H1 (cell line): ENCODE results near the gene NENF. TPM values are rescaled to one million over a fixed set of nuclear protein-coding genes. Genes with fewer than 3 reads are reported as not detected.

Source experiments
- CTCF ChIA-PET: fragments of 300-600 bp; sonication (Branson Sonifier 250); formaldehyde crosslinking; loops from one replicate; lab custom pipeline; 2021; ENCODE audit not compliant: partially characterized antibody; lab: Charles Lee
- POLR2A ChIA-PET: fragments of 300-600 bp; sonication (Branson Sonifier 250); formaldehyde crosslinking; loops from one replicate; lab custom pipeline; 2021; ENCODE audit warnings: inconsistent platforms; ENCODE audit not compliant: partially characterized antibody; lab: Charles Lee
- DNase-seq, 2 experiments: peaks; one replicate each; pipeline versions ENCODE4 v3.0.0 to v3.0.0-alpha.2; 2010 to 2022; ENCODE audit warnings: low spot score in 2 of 2, low read depth in 1 of 2, mixed read lengths in 1 of 2
- FAIRE-seq: peaks from 2 replicates; lab custom pipeline; 2011; peaks lifted over from hg19 to GRCh38; lab: Jason Lieb, UNC
- H2AFZ ChIP-seq: 2 replicates; pipeline ENCODE4 v1.8.1; 2012; ENCODE audit warnings: low read length, inconsistent platforms
- H2AK5ac ChIP-seq: 2 replicates; pipeline ENCODE4 v1.6.1; 2013; ENCODE audit warnings: low read depth, low read length
- H2BK120ac ChIP-seq: replicated peaks from 2 replicates; pipeline ENCODE3; 2013; ENCODE audit warnings: low read depth, low read length, inconsistent platforms
- H2BK12ac ChIP-seq: 2 replicates; pipeline ENCODE4 v1.6.1; 2013; ENCODE audit warnings: low read depth, low read length
- H2BK15ac ChIP-seq: 2 replicates; pipeline ENCODE4 v1.6.1; 2013; ENCODE audit warnings: low read length
- H2BK20ac ChIP-seq: 2 replicates; pipeline ENCODE4 v1.6.1; 2013; ENCODE audit warnings: low read length
- H2BK5ac ChIP-seq: 2 replicates; pipeline ENCODE4 v1.6.1; 2013; ENCODE audit warnings: low read depth, low read length
- H3K14ac ChIP-seq: 2 replicates; pipeline ENCODE4 v1.6.1; 2013; ENCODE audit warnings: inconsistent platforms; ENCODE audit not compliant: insufficient read length
- H3K18ac ChIP-seq: 2 replicates; pipeline ENCODE4 v1.6.1; 2013; ENCODE audit warnings: low read length; ENCODE audit errors: extremely low read depth
- H3K23ac ChIP-seq: 2 replicates; pipeline ENCODE4 v1.6.1; 2013; ENCODE audit warnings: inconsistent platforms; ENCODE audit not compliant: insufficient read length
- H3K23me2 ChIP-seq: 2 replicates; pipeline ENCODE4 v1.6.1; 2013; ENCODE audit warnings: low read depth, low read length
- H3K27ac ChIP-seq: 2 replicates; pipeline ENCODE4 v1.6.1; 2011; ENCODE audit warnings: low read depth, low read length, inconsistent platforms
- H3K27me3 ChIP-seq, 4 experiments: replicated peaks in 1 of 4; 1 replicate in 1 of 4; 2 replicates in 3 of 4; pipeline versions ENCODE4 v1.6.1 to v1.8.1; 2011 to 2013; ENCODE audit warnings: low read length in 3 of 4, mild to moderate bottlenecking in 3 of 4, inconsistent platforms in 2 of 4, mixed read lengths in 2 of 4, moderate library complexity in 1 of 4; ENCODE audit not compliant: control insufficient read depth in 3 of 4, insufficient read depth in 3 of 4; ENCODE audit errors: extremely low read depth in 1 of 4
- H3K36me3 ChIP-seq, 4 experiments: 2 replicates each; pipeline versions ENCODE4 v1.6.1 to v1.8.1; 2011 to 2013; ENCODE audit warnings: mild to moderate bottlenecking in 4 of 4, low read length in 3 of 4, moderate library complexity in 2 of 4, control low read depth in 1 of 4, inconsistent platforms in 1 of 4; ENCODE audit not compliant: insufficient read depth in 4 of 4, control insufficient read depth in 2 of 4
- H3K4ac ChIP-seq: replicated peaks from 2 replicates; pipeline ENCODE3; 2013; ENCODE audit warnings: low read length, low read depth, mixed read lengths, inconsistent platforms; ENCODE audit not compliant: insufficient read length
- H3K4me1 ChIP-seq, 4 experiments: replicated peaks in 1 of 4; 1 replicate in 1 of 4; 2 replicates in 3 of 4; pipeline versions ENCODE4 v1.6.1 to v1.8.1; 2011 to 2013; ENCODE audit warnings: low read length in 3 of 4, inconsistent platforms in 2 of 4, mixed read lengths in 1 of 4; ENCODE audit not compliant: insufficient read depth in 4 of 4, control insufficient read depth in 3 of 4
- H3K4me2 ChIP-seq, 2 experiments: 2 replicates each; pipeline versions ENCODE4 v1.6.1 to v1.8.1; 2011 to 2013; ENCODE audit warnings: low read depth in 2 of 2, low read length in 2 of 2, control low read depth in 1 of 2, inconsistent platforms in 1 of 2, mild to moderate bottlenecking in 1 of 2; ENCODE audit not compliant: insufficient read depth in 1 of 2
- H3K4me3 ChIP-seq, 4 experiments: fragments of 200-600, 300-600 bp in 1 of 4; sonication (generic), shearing (Covaris generic), sonication (Bioruptor Twin) in 1 of 4; 2 replicates each; pipeline versions ENCODE4 v1.5.1 to v1.8.1; 2011 to 2016; ENCODE audit warnings: low read length in 4 of 4, low read depth in 3 of 4, control low read depth in 2 of 4, inconsistent platforms in 2 of 4, mild to moderate bottlenecking in 2 of 4, mixed read lengths in 1 of 4, moderate library complexity in 1 of 4; ENCODE audit not compliant: insufficient read depth in 2 of 4; ENCODE audit errors: extremely low read depth in 1 of 4
- H3K56ac ChIP-seq: replicated peaks from 2 replicates; pipeline ENCODE3; 2013; ENCODE audit warnings: low read depth, mild to moderate bottlenecking, mixed read lengths, low read length, inconsistent platforms; ENCODE audit not compliant: insufficient read length
- H3K79me1 ChIP-seq: 2 replicates; pipeline ENCODE4 v1.6.1; 2013; ENCODE audit warnings: low read depth, low read length, control low read depth
- H3K79me2 ChIP-seq, 2 experiments: 2 replicates each; pipeline versions ENCODE4 v1.6.1 to v1.8.1; 2012 to 2013; ENCODE audit warnings: low read length in 2 of 2, mild to moderate bottlenecking in 2 of 2, inconsistent platforms in 1 of 2; ENCODE audit not compliant: insufficient read depth in 2 of 2, control insufficient read depth in 1 of 2
- H3K9ac ChIP-seq, 4 experiments: replicated peaks in 1 of 4; 1 replicate in 1 of 4; 2 replicates in 3 of 4; pipeline versions ENCODE4 v1.6.1 to v1.8.1; 2011 to 2013; ENCODE audit warnings: low read depth in 3 of 4, low read length in 3 of 4, control low read depth in 2 of 4, mild to moderate bottlenecking in 2 of 4, moderate library complexity in 2 of 4, inconsistent platforms in 1 of 4; ENCODE audit errors: extremely low read depth in 1 of 4
- H3K9me3 ChIP-seq, 2 experiments: 2 replicates each; pipeline versions ENCODE4 v1.6.1 to v1.8.1; 2012 to 2013; ENCODE audit warnings: mild to moderate bottlenecking in 2 of 2, moderate library complexity in 2 of 2, control low read depth in 1 of 2, inconsistent platforms in 1 of 2, low read depth in 1 of 2, low read length in 1 of 2, mixed read lengths in 1 of 2; ENCODE audit not compliant: insufficient read depth in 2 of 2
- H4K20me1 ChIP-seq, 2 experiments: replicated peaks in 1 of 2; 2 replicates each; pipeline versions ENCODE3 to v1.8.1; 2011 to 2013; ENCODE audit warnings: inconsistent platforms in 2 of 2, low read length in 2 of 2, mild to moderate bottlenecking in 1 of 2; ENCODE audit not compliant: insufficient read depth in 2 of 2, control insufficient read depth in 1 of 2
- H4K5ac ChIP-seq: 2 replicates; pipeline ENCODE4 v1.6.1; 2013; ENCODE audit warnings: low read length, low read depth, mixed read lengths, inconsistent platforms; ENCODE audit not compliant: insufficient read length
- H4K8ac ChIP-seq: 2 replicates; pipeline ENCODE4 v1.8.0; 2013; ENCODE audit warnings: mild to moderate bottlenecking, moderate library complexity, low read length, inconsistent platforms; ENCODE audit not compliant: insufficient read depth; ENCODE audit errors: extremely low read depth
- H4K91ac ChIP-seq: replicated peaks from 2 replicates; pipeline ENCODE3; 2013; ENCODE audit warnings: low read length, mixed read lengths, inconsistent platforms; ENCODE audit not compliant: insufficient read length
- EGR1 ChIP-seq: IDR thresholded peaks from 2 replicates; pipeline ENCODE4 v1.6.1; 2011; ENCODE audit warnings: low read depth, low read length, borderline replicate concordance
- GABPA ChIP-seq: IDR thresholded peaks from 2 replicates; pipeline ENCODE4 v1.6.1; 2011; ENCODE audit warnings: mild to moderate bottlenecking, low read length, moderate library complexity, borderline replicate concordance; ENCODE audit not compliant: insufficient read depth
- HDAC2 ChIP-seq, 2 experiments: fragments of 300-600 bp in 1 of 2; sonication (generic) in 1 of 2; IDR thresholded peaks; 2 replicates each; pipeline ENCODE4 v1.6.1; 2011 to 2012; ENCODE audit warnings: low read depth in 2 of 2, low read length in 2 of 2, mild to moderate bottlenecking in 2 of 2, moderate library complexity in 2 of 2, borderline replicate concordance in 1 of 2, inconsistent platforms in 1 of 2
- JUND ChIP-seq: IDR thresholded peaks from 2 replicates; pipeline ENCODE4 v1.6.1; 2011; ENCODE audit warnings: mild to moderate bottlenecking, improper control_type of control experiment, low read length
- MAFK ChIP-seq: IDR thresholded peaks from 2 replicates; pipeline ENCODE4 v1.6.1; 2012; ENCODE audit warnings: low read depth, mild to moderate bottlenecking, improper control_type of control experiment, low read length
- PHF8 ChIP-seq: fragments of 200-600 bp; sonication (generic); conservative IDR thresholded peaks from 2 replicates; pipeline ENCODE4 v1.7.1; 2012; ENCODE audit warnings: low read depth, mild to moderate bottlenecking, inconsistent platforms, low read length, moderate library complexity
- POLR2AphosphoS5 ChIP-seq: IDR thresholded peaks from 2 replicates; pipeline ENCODE4 v1.6.1; 2011; ENCODE audit warnings: low read depth, low read length
- RBBP5 ChIP-seq: IDR thresholded peaks from 2 replicates; pipeline ENCODE4 v1.7.1; 2012; ENCODE audit warnings: low read depth, mild to moderate bottlenecking, inconsistent platforms, low read length, moderate library complexity, borderline replicate concordance
- RFX5 ChIP-seq: IDR thresholded peaks from 2 replicates; pipeline ENCODE4 v1.6.1; 2011; ENCODE audit warnings: low read depth, low read length, improper control_type of control experiment, borderline replicate concordance
- RXRA ChIP-seq: IDR thresholded peaks from 2 replicates; pipeline ENCODE4 v1.6.1; 2011; ENCODE audit warnings: low read depth, mild to moderate bottlenecking, low read length, moderate library complexity; ENCODE audit not compliant: insufficient read depth
- SIRT6 ChIP-seq: IDR thresholded peaks from one replicate; pipeline ENCODE4 v1.7.1; 2012; ENCODE audit warnings: low read length, inconsistent platforms
- SP1 ChIP-seq: IDR thresholded peaks from 2 replicates; pipeline ENCODE4 v1.6.1; 2011; ENCODE audit warnings: low read depth, low read length
- SP2 ChIP-seq: IDR thresholded peaks from 2 replicates; pipeline ENCODE4 v1.6.1; 2012; ENCODE audit warnings: mild to moderate bottlenecking, low read length, inconsistent platforms
- TCF12 ChIP-seq: IDR thresholded peaks from 2 replicates; pipeline ENCODE4 v1.6.1; 2011; ENCODE audit warnings: low read depth, mild to moderate bottlenecking, low read length
- ZNF274 ChIP-seq: IDR thresholded peaks from 2 replicates; pipeline ENCODE4 v1.7.0; 2012; ENCODE audit warnings: low read length, borderline replicate concordance; ENCODE audit errors: extremely low read depth
- WGBS, 2 experiments: shearing (Covaris generic) in 1 of 2; methylation state at CpG; one replicate each; pipeline versions ENCODE4 v1.1.6 to v1.1.7; 2013 to 2015; ENCODE audit warnings: low lambda C conversion rate in 2 of 2, mixed read lengths in 2 of 2, inconsistent platforms in 1 of 2, low coverage in 1 of 2, missing lambda C conversion rate in 1 of 2; ENCODE audit not compliant: insufficient replicate concordance in 2 of 2, insufficient coverage in 1 of 2, insufficient read length in 1 of 2; ENCODE audit errors: extremely low coverage in 1 of 2, missing lambda C conversion rate in 1 of 2; 5-methylcytosine and 5-hydroxymethylcytosine counted together
- polyA plus RNA-seq, 7 experiments: library from polyadenylated mRNA; depleted of rRNA in 3 of 7; stranded (reverse) in 5 of 7; unstranded in 2 of 7; fragments of >200 nt in 5 of 7; fragments of 200-250 nt in 2 of 7; gene quantifications; 1 replicate in 5 of 7; 2 replicates in 1 of 7; 4 replicates in 1 of 7; pipeline versions ENCODE4 v1.2.1 to v1.2.3, GENCODE V29; 2011 to 2013; ENCODE audit warnings: missing spikeins in 2 of 7, mixed read lengths in 2 of 7
- total RNA-seq: library from RNA; stranded (reverse); fragmentation: NEBNext Ultra II Directional; extraction: Animal tissue kit (Norgen Biotek cat#: 25700); gene quantifications from 2 replicates; pipeline ENCODE4 v1.2.1, GENCODE V29; 2021

NENF gene
- total and polyA plus RNA-seq, 2 of the 8 experiments (the other 6 are each of a cell fraction or from before 2014, with no cell fraction given) = 27.0 to 28.0 TPM

DNA sequence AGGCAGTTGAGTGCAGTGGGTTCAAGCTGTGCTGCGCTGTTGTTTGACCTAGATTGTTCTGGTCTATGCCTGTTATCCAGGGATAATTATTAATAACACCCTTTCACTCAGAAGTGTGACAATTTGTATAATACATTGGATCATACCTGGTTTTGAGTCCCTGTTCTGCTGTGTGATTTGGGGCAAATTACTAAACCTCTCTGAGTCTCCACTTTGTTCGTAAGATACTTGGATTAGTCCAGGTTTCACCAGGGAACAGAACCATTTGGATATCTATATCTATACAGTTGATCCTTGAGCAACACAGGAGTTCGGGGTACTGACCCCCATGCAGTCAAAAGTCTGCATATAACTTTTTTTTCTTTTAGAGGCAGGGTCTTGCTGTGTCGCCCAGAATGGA lies 2.3 kb downstream of the NENF start:
- no peaks in the 10 kb centered on the region; a peak in 2 of 7 replicates for H3K27me3 ChIP-seq
- no peak overlapping the region for H3K27ac ChIP-seq

More for the DNA sequence above, 2.3 kb downstream of the NENF start:
- Histone ChIP-seq H3K9ac (no peak overlapping the region), H4K91ac (no peak overlapping the region), H3K4ac (no peak overlapping the region), H3K79me1 (no peaks in the 10 kb centered on the region; the same call in 1 of the 2 replicates), H3K23me2 (peaks cover 2% of the 10 kb centered on the region; the same call in 1 of the 2 replicates), H2BK120ac (no peak overlapping the region), H3K4me1 (peaks cover 3 to 5% (median 3%) of the 10 kb centered on the region in 4 experiments; a peak in 3 of 7 replicates), H3K36me3 (no peaks in the 10 kb centered on the region), H2BK12ac (no peak overlapping the region), H3K4me3 (no peak overlapping the region), H4K5ac (no peak overlapping the region), H2BK20ac (no peak overlapping the region), H3K9me3 (no peaks in the 10 kb centered on the region), H3K23ac (no peak overlapping the region), H3K14ac (no peak overlapping the region), H2BK15ac (no peak overlapping the region), H2AFZ (no peak overlapping the region), H3K18ac (no peak overlapping the region), H3K79me2 (no peaks in the 10 kb centered on the region; a peak in 1 of 4 replicates), H2BK5ac (no peak overlapping the region), H2AK5ac (no peak overlapping the region), H4K20me1 (no peaks in the 10 kb centered on the region), H4K8ac (no peak overlapping the region), H3K56ac (no peak overlapping the region), H3K4me2 (no peak overlapping the region)
- WGBS, 2 experiments = 93% methylated on average over 4 of the region's 4 CpGs; no CpG with 5 or more reads in 1 of the 2 experiments
- ChIA-PET POLR2A (no interaction called here), CTCF (interaction anchor here (0.5 to 1.3 kb wide), 3 partner anchors 21 to 693 kb away, joined by 3 to 7 read pairs (median 4); no protein-coding TSS in a partner anchor)
- TF ChIP-seq SP2 (no peak), POLR2AphosphoS5 (no peak), PHF8 (no peak), ZNF274 (no peak), EGR1 (no peak), TCF12 (no peak), SP1 (no peak), RXRA (no peak), GABPA (no peak), RBBP5 (no peak), SIRT6 (no peak), MAFK (no peak), HDAC2 (IDR thresholded peaks at IDR 0.05; ENCODE audit: borderline replicate concordance in 1 of 2, low read depth in 2 of 2, low read length in 2 of 2) (no peak), JUND (no peak), RFX5 (no peak)
- no peak for FAIRE-seq
- DNase-seq = no peak
